ENCODE data around the gene SLC36A4. TPM values are rescaled to one million over a fixed set of nuclear protein-coding genes. Genes with fewer than 3 reads are reported as not detected.
"Not testable (repeated sequence)": the region's sequence is repeated elsewhere in the genome, so short reads cannot be mapped to it uniquely, and the experiment has no call there.

SLC36A4 gene
- total RNA-seq, 2 donors from 2014 or later = 18.0 to 20.2 TPM

DNA sequence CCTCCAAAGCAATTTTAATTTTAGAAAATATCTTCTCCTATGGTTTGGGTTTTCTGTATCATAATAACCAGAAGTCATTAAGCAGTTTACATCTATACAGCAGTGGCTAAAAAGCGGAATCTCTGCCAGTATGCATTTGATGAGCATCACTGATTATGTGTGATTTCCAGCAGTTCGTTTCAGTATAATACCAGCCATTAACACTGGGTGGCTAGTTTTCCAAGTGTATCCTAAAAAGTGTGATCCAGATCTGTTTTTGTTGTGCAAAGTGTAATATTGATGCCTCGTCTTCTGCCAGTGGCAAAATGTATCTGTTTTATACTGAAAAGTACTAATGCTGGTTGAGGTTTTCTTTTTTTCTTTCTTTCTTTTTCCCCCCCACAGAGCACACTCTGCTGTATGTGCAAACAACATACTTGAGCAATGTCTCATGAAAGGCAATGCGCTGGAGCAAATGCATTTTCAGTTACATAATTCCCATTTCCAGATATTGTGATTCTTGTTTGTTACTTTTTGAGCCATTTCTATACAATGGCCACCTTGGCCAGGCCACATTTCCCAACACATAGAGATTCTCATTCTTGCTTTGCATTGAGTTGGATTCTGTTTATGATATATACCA is 64.2 kb downstream of the SLC36A4 start:
- H3K4me3 Mint-ChIP-seq = no peak overlapping the region
- H3K9me3 Mint-ChIP-seq = peaks cover 0 to 2% of the 10 kb centered on the region in 2 donors
- ATAC-seq (replicated peaks in 1 of 2) = no peak
- no peak overlapping the region for H3K27ac Mint-ChIP-seq
- H3K27me3 Mint-ChIP-seq (ENCODE audit: low read depth) = no peaks in the 10 kb centered on the region
- no peaks in the 10 kb centered on the region for H3K4me1 Mint-ChIP-seq (ENCODE audit: low read depth)
- no peak for DNase-seq
- no peaks in the 10 kb centered on the region for H3K36me3 Mint-ChIP-seq (ENCODE audit: insufficient read depth in 2 of 2)

DNA sequence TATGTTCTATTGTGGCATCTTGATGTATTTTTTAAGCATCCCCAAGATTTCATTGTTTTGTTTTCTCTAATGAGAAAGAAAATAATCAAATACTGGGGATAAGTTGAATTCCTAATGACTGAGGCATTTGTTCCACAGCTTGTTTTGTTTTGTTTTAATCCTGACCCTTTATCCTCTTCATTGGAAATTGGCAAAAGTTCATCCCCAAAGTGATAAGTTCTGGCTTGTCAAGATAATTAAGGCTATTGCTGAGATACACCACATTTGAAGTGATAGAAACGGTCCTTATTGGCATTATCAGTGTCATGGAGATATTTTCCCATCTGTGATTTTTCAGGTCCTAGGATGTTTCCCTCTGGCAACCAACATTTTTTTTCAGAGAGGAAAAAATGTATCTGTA is 65.0 kb downstream of the SLC36A4 start:
- Mint-ChIP-seq H3K27me3 (ENCODE audit: low read depth) (no peaks in the 10 kb centered on the region), H3K36me3 (ENCODE audit: insufficient read depth in 2 of 2) (no peaks in the 10 kb centered on the region), H3K4me1 (ENCODE audit: low read depth) (no peaks in the 10 kb centered on the region), H3K9me3 (peaks cover 0 to 2% of the 10 kb centered on the region in 2 donors), H3K4me3 (no peak overlapping the region), H3K27ac (no peak overlapping the region)
- DNase-seq = no peak
- no peak for ATAC-seq (replicated peaks in 1 of 2)

- ATAC-seq (replicated peaks in 1 of 2) (no peak), DNase-seq (no peak)
- Mint-ChIP-seq H3K4me1 (ENCODE audit: low read depth) (no peaks in the 10 kb centered on the region), H3K27ac (no peak overlapping the region), H3K36me3 (ENCODE audit: insufficient read depth in 2 of 2) (no peaks in the 10 kb centered on the region), H3K9me3 (peaks cover 0 to 2% of the 10 kb centered on the region in 2 donors), H3K4me3 (no peak overlapping the region), H3K27me3 (ENCODE audit: low read depth) (peaks cover 2% of the 10 kb centered on the region)
These were observed 66.1 kb downstream of the SLC36A4 start for GRCh38 chr11:93131709-93132108.

GRCh38 chr11:93128574-93128973 is 69.2 kb downstream of the SLC36A4 start:
- peaks cover 0 to 2% of the 10 kb centered on the region in 2 donors for H3K36me3 Mint-ChIP-seq (ENCODE audit: insufficient read depth in 2 of 2)
- H3K4me3 Mint-ChIP-seq = no peak overlapping the region
- H3K27me3 Mint-ChIP-seq (ENCODE audit: low read depth) = peaks cover 13% of the 10 kb centered on the region
- DNase-seq (no peak), ATAC-seq (replicated peaks in 1 of 2) (no peak)
- H3K4me1 Mint-ChIP-seq (ENCODE audit: low read depth) = no peaks in the 10 kb centered on the region
- H3K27ac Mint-ChIP-seq = no peak overlapping the region
- peaks cover 1 to 3% of the 10 kb centered on the region in 2 donors for H3K9me3 Mint-ChIP-seq

DNA sequence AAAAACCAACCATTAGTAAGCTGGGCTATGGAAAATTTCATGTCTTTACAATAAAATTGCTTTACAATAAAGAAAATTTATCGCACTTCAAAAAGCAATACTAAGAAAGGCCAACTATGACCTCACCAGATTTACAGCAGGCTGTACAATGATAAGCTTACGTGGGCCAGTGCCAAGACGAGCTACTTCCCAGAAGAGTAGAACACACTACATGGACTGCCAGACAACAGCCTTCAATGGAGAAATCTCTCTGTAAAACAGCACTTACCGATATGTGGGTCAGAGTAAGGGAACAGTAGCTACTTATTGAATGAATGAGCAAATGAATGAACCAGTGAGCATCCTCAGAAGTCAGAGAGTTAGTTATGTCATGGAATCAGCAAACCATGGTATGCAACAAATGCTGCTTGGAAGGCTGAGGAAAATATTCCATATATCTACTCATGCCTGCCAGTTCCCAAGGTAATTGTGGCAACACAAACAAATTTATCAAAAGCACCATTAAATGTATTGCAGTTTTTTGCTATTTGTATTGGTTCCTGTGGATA is 74.4 kb downstream of the SLC36A4 start:
- H3K9me3 Mint-ChIP-seq = peaks cover 3 to 5% of the 10 kb centered on the region in 2 donors
- no peaks in the 10 kb centered on the region for H3K4me1 Mint-ChIP-seq (ENCODE audit: low read depth)
- no peak overlapping the region for H3K4me3 Mint-ChIP-seq
- peaks cover 0 to 2% of the 10 kb centered on the region in 2 donors for H3K36me3 Mint-ChIP-seq (ENCODE audit: insufficient read depth in 2 of 2)
- ATAC-seq (replicated peaks in 1 of 2) = no peak
- no peak overlapping the region for H3K27ac Mint-ChIP-seq
- peaks cover 36% of the 10 kb centered on the region for H3K27me3 Mint-ChIP-seq (ENCODE audit: low read depth)
- DNase-seq = no peak

DNA sequence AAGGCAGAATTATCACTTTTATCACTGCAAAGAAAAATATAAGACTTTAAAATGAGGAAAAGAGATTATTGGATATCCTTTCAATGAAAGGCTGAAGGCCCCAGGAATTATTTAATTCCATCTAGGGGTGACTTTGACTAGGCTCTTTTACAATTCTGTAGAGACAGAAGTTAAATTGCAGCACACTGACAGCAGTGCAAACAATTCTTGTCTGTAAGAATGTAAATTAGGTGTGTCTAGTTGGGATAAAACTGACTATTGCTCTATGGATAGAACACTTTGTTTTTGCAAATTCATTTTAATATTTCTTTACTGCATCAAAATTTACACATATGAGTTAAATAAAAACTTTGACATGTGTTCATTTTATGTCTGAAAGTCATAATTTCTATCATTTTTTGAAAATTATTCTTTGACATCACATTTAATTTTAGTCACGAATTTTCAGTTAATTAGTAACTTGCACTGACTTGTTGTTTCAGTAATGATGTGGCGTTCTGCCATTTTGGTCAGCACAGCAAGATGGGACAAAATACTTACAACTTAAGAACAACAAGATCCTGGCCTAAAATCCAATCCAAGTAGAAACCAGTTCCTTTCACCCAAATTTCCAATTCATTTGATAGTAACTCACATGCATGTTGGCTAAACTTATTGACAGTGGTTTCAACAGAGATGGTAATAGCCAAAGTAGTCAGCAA is 75.1 kb downstream of the SLC36A4 start:
- Mint-ChIP-seq H3K4me1 (ENCODE audit: low read depth) (no peaks in the 10 kb centered on the region), H3K36me3 (ENCODE audit: insufficient read depth in 2 of 2) (peaks cover 0 to 2% of the 10 kb centered on the region in 2 donors)
- no peak for ATAC-seq (replicated peaks in 1 of 2)

DNA sequence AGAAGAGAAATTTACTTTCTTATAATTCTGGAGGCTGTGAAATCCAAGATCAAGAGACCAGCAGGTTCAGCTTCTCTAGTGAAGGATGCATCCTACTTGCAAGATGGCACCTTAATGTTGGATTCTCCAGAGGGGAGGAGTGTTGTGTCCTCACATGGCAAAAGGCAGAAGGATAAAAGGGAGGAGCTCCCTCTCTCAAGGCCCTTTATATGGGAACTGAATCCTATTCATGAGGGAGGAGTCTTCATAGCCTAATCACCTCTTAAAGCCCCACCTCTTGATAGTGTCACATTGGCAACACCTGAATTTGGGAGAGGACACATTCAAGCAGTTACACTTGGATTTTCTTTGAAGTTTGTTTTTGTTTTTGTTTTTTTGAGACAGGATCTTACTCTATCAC is 79.5 kb downstream of the SLC36A4 start:
- Mint-ChIP-seq H3K36me3 (ENCODE audit: insufficient read depth in 2 of 2) (no peaks in the 10 kb centered on the region), H3K27ac (no peak overlapping the region), H3K4me1 (ENCODE audit: low read depth) (no peaks in the 10 kb centered on the region), H3K4me3 (no peak overlapping the region), H3K9me3 (peaks cover 2% of the 10 kb centered on the region in 2 donors), H3K27me3 (ENCODE audit: low read depth) (peaks cover 44% of the 10 kb centered on the region)
- no peak for ATAC-seq (replicated peaks in 1 of 2)
- no peak for DNase-seq

More for the DNA sequence above, 75.1 kb downstream of the SLC36A4 start:
- DNase-seq = no peak
- H3K9me3 Mint-ChIP-seq = peaks cover 3 to 5% of the 10 kb centered on the region in 2 donors
- peaks cover 41% of the 10 kb centered on the region for H3K27me3 Mint-ChIP-seq (ENCODE audit: low read depth)
- H3K27ac Mint-ChIP-seq = no peak overlapping the region
- H3K4me3 Mint-ChIP-seq = no peak overlapping the region

DNA sequence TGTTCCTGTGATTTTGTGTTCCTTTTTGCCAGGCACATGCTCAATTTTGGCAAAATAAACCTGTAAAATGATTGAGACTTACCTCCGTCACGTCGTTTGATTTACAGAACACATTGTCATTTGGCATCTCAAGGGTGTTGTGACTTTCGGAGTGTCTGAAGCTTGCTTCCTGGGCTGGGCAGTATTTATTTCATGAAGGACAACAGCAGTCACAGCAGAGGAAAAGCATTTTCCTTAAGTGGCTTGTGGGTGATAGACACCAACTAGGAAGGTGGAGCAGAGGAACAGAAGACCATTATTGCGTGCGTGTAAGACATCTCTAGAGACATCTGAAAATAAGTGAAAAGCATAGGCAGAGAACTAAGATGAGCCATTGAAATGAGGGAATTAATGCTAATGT is 80.2 kb downstream of the SLC36A4 start:
- ATAC-seq (replicated peaks in 1 of 2) = no peak
- no peak for DNase-seq
- Mint-ChIP-seq H3K4me1 (ENCODE audit: low read depth) (no peaks in the 10 kb centered on the region), H3K27me3 (ENCODE audit: low read depth) (peaks cover 47% of the 10 kb centered on the region), H3K27ac (no peak overlapping the region), H3K36me3 (ENCODE audit: insufficient read depth in 2 of 2) (no peaks in the 10 kb centered on the region), H3K9me3 (peaks cover 2% of the 10 kb centered on the region in 2 donors), H3K4me3 (no peak overlapping the region)

DNA sequence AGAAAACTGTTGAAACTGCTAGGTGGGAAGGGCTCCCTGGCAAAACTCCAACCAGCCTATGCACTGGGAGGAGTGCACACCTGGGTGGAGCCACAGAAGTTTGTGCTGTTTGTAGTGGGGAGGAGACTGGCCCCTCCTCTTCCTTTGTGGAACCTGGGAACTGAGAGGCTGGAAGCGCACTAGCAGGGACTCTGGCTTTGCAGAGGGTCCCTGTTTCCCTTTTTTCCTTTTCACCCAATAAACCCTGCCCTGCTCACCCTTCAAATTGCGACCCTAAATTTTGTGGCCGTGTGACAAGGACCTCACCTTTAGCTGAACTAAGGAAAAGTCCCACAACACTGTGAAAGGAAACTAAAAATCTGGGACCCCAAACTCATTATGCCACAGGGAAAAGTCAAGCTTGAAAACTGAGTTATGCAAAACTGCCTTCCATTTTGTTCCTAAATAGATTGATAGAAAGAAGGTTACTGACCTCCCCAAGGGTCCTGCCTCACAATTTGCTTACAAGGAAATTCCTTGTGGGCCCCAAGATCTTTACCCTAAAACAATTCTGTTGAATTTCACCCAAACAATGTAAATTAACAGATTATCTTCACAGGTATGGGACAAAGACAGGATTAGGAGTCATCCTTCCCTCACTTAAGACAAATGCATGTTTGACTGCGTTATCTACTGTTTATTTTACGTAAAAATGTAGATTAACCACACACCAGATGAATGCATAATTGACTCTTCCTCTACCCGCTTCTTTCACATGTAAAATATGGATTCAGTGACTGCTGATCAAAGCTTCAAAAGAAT is 81.0 kb downstream of the SLC36A4 start:
- peaks cover 47% of the 10 kb centered on the region for H3K27me3 Mint-ChIP-seq (ENCODE audit: low read depth)
- H3K9me3 Mint-ChIP-seq = peaks cover 2% of the 10 kb centered on the region in 2 donors
- ATAC-seq (replicated peaks in 1 of 2) = no peak
- DNase-seq = no peak
- H3K36me3 Mint-ChIP-seq (ENCODE audit: insufficient read depth in 2 of 2) = no peaks in the 10 kb centered on the region
- no peak overlapping the region for H3K4me3 Mint-ChIP-seq
- H3K4me1 Mint-ChIP-seq (ENCODE audit: low read depth) = no peaks in the 10 kb centered on the region
- no peak overlapping the region for H3K27ac Mint-ChIP-seq

- H3K36me3 Mint-ChIP-seq (ENCODE audit: insufficient read depth in 2 of 2) = no peaks in the 10 kb centered on the region
- H3K4me1 Mint-ChIP-seq (ENCODE audit: low read depth) = no peaks in the 10 kb centered on the region
- H3K27ac Mint-ChIP-seq = no peak overlapping the region
- ATAC-seq (replicated peaks in 1 of 2) (no peak), DNase-seq (no peak)
- peaks cover 50% of the 10 kb centered on the region for H3K27me3 Mint-ChIP-seq (ENCODE audit: low read depth)
- no peaks in the 10 kb centered on the region for H3K9me3 Mint-ChIP-seq
- H3K4me3 Mint-ChIP-seq = no peak overlapping the region
These were observed 83.5 kb downstream of the SLC36A4 start for GRCh38 chr11:93114304-93114703.

DNA sequence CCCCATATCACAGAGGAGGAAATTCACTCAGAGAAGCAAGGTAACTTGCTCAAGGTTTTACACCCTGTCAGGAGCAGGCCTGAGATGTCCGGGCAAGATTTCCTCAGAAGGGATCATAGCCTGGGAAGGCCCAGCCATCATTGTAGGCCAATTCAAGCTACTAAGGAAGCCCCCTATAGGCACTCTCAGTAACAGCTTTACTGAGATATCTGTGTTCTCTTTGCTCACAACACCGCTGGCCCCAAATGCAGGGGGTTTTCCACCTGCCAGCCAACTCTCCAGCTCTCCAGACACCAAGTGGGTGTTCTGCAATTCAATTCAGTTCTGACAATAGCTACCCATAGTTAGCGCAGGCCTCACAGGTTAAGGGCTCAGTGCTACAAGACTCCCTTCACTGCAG is 84.0 kb downstream of the SLC36A4 start:
- Mint-ChIP-seq H3K27me3 (ENCODE audit: low read depth) (peaks cover 46% of the 10 kb centered on the region), H3K36me3 (ENCODE audit: insufficient read depth in 2 of 2) (no peaks in the 10 kb centered on the region), H3K27ac (no peak overlapping the region), H3K9me3 (no peaks in the 10 kb centered on the region), H3K4me1 (ENCODE audit: low read depth) (no peaks in the 10 kb centered on the region), H3K4me3 (no peak overlapping the region)
- ATAC-seq (replicated peaks in 1 of 2) (no peak), DNase-seq (no peak)

- not testable (repeated sequence) for DNase-seq; H3K36me3 Mint-ChIP-seq (ENCODE audit: insufficient read depth in 2 of 2); ATAC-seq (replicated peaks in 1 of 2); H3K4me3 Mint-ChIP-seq; H3K9me3 Mint-ChIP-seq; H3K4me1 Mint-ChIP-seq (ENCODE audit: low read depth); H3K27ac Mint-ChIP-seq
- peaks cover 31% of the 10 kb centered on the region for H3K27me3 Mint-ChIP-seq (ENCODE audit: low read depth)
These were observed 86.6 kb downstream of the SLC36A4 start for GRCh38 chr11:93111147-93111546.

DNA sequence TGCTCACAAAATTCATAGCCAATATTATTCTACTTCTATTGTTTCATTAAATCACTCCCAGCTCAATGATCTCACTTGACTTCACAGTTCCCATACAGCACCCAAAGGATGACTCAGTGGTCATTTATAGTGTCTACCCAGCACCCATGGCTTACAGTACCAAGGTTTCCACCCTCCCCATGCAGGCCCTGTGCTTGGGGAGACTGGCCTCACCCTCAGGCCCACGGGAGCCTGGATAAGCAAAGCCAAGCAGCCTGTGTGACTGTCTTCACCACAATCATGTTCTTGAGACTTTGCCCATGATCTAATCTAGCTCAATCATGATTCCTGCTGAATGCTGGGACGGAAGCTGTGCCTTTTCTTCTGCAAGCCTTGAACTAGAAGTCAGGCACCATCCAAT is 97.6 kb downstream of the SLC36A4 start:
- peaks cover 0 to 2% of the 10 kb centered on the region in 2 donors for H3K36me3 Mint-ChIP-seq (ENCODE audit: insufficient read depth in 2 of 2)
- H3K4me1 Mint-ChIP-seq (ENCODE audit: low read depth) = no peaks in the 10 kb centered on the region
- H3K9me3 Mint-ChIP-seq = peaks cover 4 to 9% of the 10 kb centered on the region in 2 donors
- ATAC-seq (replicated peaks in 1 of 2) = no peak
- no peak overlapping the region for H3K4me3 Mint-ChIP-seq
- H3K27ac Mint-ChIP-seq = no peak overlapping the region
- no peak for DNase-seq
- peaks cover 4% of the 10 kb centered on the region for H3K27me3 Mint-ChIP-seq (ENCODE audit: low read depth)

Data from activated T-cell treated with anti-CD3 and anti-CD28 coated beads, Interleukin-2, amount 50 U/mL, for 72 hours (primary cell).